ENCODE measurements around the gene CD1D.

The CD1D gene

DNA sequence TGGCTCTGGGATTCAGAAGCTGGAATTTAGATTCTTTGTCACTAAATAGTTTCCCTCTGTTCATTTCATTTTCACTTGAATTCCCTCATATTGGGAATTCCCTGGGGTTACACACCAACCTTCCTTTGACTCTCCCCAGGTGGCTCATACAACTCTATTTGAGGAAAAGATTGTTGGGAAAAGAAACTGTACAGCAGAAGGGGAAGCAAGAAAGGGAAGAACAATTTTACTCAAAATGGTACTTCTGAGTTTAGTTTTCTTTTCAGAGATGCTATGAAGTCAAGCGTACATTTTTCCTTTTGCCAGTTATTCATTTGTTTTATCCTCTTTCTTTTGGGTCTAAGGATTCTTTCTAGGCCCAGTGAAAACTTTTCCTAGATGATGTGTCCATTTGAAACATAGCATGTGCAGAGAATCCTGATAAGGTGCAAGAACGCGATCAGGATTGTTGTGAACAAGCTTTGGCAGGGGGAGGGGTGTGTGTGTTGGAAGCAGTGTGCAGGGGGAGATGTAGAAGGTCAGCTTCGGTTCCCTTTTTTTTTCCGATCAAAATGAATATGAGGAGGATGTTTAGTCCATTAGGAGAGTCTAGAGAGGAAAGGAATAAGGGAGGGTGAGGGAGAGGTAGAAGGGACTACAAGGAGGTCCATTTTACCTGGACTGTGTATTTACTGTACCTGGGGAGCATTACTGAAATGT, 26.8 kb upstream of the CD1D start:
- no peak for DNase-seq (ENCODE audit: low read depth in 2 of 2)
- TF ChIP-seq, protein P1, sequence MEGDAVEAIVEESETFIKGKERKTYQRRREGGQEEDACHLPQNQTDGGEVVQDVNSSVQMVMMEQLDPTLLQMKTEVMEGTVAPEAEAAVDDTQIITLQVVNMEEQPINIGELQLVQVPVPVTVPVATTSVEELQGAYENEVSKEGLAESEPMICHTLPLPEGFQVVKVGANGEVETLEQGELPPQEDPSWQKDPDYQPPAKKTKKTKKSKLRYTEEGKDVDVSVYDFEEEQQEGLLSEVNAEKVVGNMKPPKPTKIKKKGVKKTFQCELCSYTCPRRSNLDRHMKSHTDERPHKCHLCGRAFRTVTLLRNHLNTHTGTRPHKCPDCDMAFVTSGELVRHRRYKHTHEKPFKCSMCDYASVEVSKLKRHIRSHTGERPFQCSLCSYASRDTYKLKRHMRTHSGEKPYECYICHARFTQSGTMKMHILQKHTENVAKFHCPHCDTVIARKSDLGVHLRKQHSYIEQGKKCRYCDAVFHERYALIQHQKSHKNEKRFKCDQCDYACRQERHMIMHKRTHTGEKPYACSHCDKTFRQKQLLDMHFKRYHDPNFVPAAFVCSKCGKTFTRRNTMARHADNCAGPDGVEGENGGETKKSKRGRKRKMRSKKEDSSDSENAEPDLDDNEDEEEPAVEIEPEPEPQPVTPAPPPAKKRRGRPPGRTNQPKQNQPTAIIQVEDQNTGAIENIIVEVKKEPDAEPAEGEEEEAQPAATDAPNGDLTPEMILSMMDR (IDR thresholded peaks at IDR 0.05; ENCODE audit: low read depth, low read length), result no peak
- no peak overlapping the region for H3K4me3 ChIP-seq (replicated peaks in 1 of 2; ENCODE audit: low read depth in 2 of 2, low read length in 2 of 2)

DNA sequence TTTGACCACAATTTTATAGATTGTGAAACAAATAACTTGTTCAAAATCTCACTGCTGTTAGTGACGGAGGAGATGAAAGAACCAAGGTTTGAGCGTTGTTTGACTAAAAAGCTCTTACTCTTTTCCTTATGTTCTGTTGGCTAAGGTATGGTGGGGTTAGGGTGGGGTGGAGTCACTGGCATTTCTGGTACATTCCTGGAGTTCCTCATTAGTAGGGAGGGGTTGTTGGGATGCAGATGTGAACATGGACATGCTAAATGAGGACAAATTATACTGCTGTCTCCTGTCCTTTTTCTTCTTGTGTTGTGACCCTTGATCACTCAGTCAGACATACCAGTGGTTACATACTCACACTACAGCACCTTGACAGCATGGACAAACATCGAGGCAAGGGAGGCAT, 26.2 kb upstream of the CD1D start:
- TF ChIP-seq, protein P1 (IDR thresholded peaks at IDR 0.05; ENCODE audit: low read depth, low read length), result no peak
- H3K4me3 ChIP-seq (replicated peaks in 1 of 2; ENCODE audit: low read depth in 2 of 2, low read length in 2 of 2), result no peak overlapping the region
- DNase-seq (ENCODE audit: low read depth in 2 of 2), result peak in 1 of 2 donors; percentile 12

DNA sequence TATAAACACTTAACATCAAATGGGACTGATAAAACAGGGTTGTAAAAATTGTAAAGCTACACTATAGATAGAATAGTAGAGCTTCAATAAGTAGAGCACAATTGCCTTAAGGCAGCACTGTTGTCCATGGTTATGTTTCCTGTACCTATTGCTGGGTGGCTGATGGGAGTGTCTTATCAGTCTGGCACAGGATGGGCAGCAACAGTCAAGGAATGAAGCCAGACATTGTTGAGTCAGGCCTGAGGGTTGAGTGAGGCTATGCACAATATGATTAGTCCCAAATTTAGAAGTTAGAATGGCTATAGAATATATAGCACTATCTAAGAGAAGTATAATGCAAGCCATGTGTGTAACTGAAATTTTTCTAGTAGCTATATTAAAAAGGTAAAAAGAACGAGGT, 25.0 kb upstream of the CD1D start:
- no peak overlapping the region for H3K4me3 ChIP-seq (replicated peaks in 1 of 2; ENCODE audit: low read depth in 2 of 2, low read length in 2 of 2)
- TF ChIP-seq, protein P1 (IDR thresholded peaks at IDR 0.05; ENCODE audit: low read depth, low read length), result no peak
- DNase-seq (ENCODE audit: low read depth in 2 of 2), result peak in 1 of 2 donors; percentile 26

DNA sequence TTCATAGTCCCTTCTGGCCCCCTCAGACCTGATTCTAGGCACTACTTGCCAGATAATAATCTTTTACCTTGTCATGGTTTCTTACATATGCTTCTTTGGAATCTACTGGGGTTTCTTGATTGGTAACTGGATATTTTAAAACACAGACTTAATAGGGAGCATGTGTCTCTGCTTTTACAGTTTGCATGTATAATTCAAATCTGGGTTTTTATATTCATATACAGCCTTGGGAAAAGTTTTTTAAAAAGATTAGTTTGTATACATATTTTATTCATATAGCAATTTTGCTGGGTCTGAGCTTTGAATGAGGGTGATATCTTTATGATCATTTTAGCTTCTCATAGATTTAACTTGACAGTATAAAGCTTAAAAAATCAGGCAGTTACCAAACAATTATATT, 21.1 kb upstream of the CD1D start:
- TF ChIP-seq, protein P1 (IDR thresholded peaks at IDR 0.05; ENCODE audit: low read depth, low read length), result no peak
- H3K4me3 ChIP-seq (replicated peaks in 1 of 2; ENCODE audit: low read depth in 2 of 2, low read length in 2 of 2), result no peak overlapping the region
- DNase-seq (ENCODE audit: low read depth in 2 of 2), result no peak

DNA sequence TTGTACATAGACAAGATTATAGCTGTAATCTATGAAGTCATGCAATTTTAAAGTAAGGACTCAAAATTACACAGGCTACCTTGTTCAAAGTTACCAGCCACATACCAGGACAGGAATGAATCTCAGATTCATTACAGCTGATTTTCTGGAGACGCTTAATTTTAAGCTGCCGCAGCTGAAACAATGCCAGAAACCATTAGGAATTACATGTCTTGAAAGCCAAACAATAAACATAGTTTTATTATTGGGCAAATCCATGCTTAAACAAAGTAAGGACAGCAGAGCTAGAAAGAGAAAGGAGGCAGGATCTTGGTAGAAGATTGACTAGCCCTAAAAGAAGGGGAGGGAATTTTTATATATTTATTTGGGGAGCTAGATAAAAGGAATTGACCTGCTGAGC, 19.2 kb upstream of the CD1D start:
- DNase-seq (ENCODE audit: low read depth in 2 of 2), result no peak
- no peak overlapping the region for H3K4me3 ChIP-seq (replicated peaks in 1 of 2; ENCODE audit: low read depth in 2 of 2, low read length in 2 of 2)
- TF ChIP-seq, protein P1 (IDR thresholded peaks at IDR 0.05; ENCODE audit: low read depth, low read length), result no peak

DNA sequence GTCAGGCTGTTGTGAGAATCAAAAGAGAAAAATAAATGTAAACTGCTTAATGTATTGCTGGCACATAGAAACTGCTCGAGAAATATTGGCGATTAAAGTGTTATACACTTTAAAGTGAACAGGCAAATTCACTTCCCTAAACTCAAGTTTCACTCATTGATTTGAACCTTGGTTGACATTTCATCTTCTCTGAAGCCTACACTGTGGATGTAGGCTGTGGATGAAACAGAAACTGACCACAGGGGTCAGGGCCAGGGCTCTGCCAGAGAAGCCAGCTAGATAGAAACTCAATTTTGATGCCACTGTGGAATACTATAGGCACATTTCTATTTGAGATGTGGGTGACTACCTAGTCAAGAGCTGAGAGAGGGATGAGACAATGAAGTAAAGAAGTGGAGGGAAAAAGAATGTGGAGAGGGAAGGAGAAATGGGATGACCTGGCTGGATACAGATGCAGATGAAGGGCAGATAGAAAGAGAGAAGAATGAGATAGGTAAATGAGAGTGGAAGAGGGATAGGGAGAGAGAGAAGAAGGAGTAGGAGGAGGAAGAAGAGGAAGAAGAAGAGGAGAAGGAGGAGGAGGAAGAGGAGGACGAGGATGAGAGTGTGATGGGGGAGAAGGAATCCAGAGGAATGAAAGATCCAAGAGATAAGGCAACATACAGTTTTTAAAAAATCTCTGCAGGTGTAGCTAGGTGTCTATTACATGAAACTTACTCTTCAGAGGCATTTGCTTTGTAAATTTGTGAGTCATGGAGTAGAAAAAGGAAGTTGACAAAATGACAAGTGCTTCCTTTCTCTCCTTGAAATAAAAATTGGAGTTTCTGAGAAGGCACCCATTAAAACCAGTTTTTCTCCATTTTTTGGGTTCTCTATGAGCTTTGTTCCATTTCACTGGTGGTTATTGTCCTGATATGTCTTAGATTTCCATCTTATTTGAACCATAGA, 17.4 kb upstream of the CD1D start:
- TF ChIP-seq, protein P1 (IDR thresholded peaks at IDR 0.05; ENCODE audit: low read depth, low read length), result no peak
- DNase-seq (ENCODE audit: low read depth in 2 of 2), result no peak
- no peak overlapping the region for H3K4me3 ChIP-seq (replicated peaks in 1 of 2; ENCODE audit: low read depth in 2 of 2, low read length in 2 of 2)

All from cardiac fibroblast (primary cell).